Transverse colon (tissue), 3 donors: ENCODE data around the gene KCNQ2.

Source experiments
- EP300 ChIP-seq: sonication (generic); formaldehyde crosslinking; IDR thresholded peaks from one replicate; pipeline ENCODE4 v1.6.1; 2017; ENCODE audit warnings: antibody characterized with exemption, low read depth
- TF ChIP-seq, protein P1 (sequence below), 5 experiments: fragments of 200-600 bp in 3 of 5; fragments of 450-650 bp in 2 of 5; sonication (generic) in 3 of 5; IDR thresholded peaks; 1 replicate in 2 of 5; 2 replicates in 3 of 5; pipeline ENCODE4 v1.5.1; 2016 to 2017; ENCODE audit warnings: antibody characterized with exemption in 5 of 5, inconsistent platforms in 3 of 5, mild to moderate bottlenecking in 2 of 5, moderate library complexity in 1 of 5

DNA sequence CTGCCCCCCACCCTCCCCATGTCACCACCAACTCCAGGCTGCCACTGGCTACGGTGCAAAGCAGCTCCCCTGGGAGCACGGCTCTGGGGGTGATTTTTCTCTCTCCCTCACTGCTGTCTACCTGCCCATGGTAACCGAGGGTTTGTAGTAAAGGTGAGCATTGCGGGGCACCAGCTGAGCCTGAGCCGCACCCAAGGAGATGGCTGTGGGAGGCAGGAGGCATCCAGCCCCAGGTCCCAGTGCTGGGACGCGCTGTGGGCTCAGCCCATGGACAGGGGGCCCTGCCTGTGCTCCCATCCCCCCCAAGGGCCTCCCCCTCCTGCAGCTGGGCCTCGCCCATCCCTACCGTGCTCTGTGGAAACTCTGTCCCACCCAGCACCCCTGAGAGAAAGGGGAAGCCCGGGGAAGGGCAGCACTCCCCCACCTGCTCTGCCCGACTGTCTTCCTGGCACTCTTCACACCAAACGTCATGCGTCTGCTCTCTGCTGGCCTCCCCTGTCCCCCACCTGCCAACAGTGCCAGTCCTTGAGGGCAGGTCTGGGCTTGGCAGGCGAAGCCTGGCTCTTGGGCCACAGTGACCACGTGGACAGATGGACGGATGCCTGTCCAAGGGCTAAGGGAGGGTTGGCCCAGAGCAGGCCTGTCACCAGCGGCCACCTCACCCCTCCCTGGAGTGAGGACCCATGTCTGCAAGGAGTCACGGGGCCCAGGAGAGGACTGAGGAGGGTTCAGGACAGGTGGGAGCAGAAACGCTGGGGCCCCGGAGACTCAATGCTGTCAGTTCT, 107.5 kb downstream of the KCNQ2 start:
- TF ChIP-seq EP300: no peak
- TF ChIP-seq, protein P1, sequence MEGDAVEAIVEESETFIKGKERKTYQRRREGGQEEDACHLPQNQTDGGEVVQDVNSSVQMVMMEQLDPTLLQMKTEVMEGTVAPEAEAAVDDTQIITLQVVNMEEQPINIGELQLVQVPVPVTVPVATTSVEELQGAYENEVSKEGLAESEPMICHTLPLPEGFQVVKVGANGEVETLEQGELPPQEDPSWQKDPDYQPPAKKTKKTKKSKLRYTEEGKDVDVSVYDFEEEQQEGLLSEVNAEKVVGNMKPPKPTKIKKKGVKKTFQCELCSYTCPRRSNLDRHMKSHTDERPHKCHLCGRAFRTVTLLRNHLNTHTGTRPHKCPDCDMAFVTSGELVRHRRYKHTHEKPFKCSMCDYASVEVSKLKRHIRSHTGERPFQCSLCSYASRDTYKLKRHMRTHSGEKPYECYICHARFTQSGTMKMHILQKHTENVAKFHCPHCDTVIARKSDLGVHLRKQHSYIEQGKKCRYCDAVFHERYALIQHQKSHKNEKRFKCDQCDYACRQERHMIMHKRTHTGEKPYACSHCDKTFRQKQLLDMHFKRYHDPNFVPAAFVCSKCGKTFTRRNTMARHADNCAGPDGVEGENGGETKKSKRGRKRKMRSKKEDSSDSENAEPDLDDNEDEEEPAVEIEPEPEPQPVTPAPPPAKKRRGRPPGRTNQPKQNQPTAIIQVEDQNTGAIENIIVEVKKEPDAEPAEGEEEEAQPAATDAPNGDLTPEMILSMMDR (IDR thresholded peaks at IDR 0.05): no peak
